AG10803 (cell line): Measurements from ENCODE around the gene CDK15.

Experiments
- DNase-seq: peaks from one replicate; pipeline ENCODE4 v3.0.0; 2010; ENCODE audit warnings: low read depth
- H3K4me3 ChIP-seq: 2 replicates; pipeline ENCODE4 v1.5.1; 2011; ENCODE audit warnings: mild to moderate bottlenecking, low read length, control low read depth
- CTCF ChIP-seq: conservative IDR thresholded peaks from 2 replicates; pipeline ENCODE4 v1.5.1; 2011; ENCODE audit warnings: mild to moderate bottlenecking, low read length, control low read depth, inconsistent platforms

The CDK15 gene

DNA sequence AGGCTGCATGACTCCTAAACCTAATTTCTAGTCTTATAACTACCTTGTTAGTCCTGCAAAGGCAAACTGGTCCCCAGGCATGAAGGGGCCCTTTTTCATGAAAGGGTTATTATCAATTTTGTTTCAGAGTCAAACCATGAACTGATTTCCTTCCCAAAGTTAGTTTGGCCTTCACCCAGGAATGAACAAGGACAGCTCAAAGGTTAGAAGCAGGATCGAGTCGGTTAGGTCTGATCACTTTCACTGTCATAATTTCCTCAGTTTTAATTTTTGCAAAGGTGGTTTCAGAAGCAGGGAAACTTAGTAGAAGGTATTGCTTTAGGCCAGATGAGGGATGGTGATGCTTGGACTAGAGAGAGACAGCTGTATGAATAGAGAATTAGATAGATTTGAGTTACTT, 16.9 kb upstream of the CDK15 start:
- TF ChIP-seq CTCF: no peak
- no peak for DNase-seq
- H3K4me3 ChIP-seq: no peak overlapping the region

GRCh38 chr2:201790291-201790690, 16.0 kb upstream of the CDK15 start:
- DNase-seq: no peak
- no peak overlapping the region for H3K4me3 ChIP-seq
- TF ChIP-seq CTCF: no peak

DNA sequence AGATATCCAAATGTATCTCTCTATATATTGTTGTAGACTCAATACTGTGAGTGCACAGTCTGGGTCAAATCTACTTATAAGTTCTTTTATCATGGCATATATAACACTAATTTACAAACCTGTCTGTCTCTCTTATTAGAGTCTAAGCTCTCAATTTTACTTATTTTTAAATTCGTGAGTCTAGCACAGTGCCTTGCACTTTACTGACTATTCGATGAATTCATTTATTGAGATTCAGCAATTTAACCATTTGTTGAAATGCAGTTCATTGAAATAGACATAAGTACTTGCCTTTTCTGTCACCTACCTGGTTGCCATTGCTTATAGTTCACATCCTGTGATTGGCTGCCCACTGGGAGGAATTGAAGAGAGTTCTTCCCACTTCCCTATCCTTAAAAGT, 15.3 kb upstream of the CDK15 start:
- TF ChIP-seq CTCF: no peak
- DNase-seq: no peak
- H3K4me3 ChIP-seq: no peak overlapping the region

DNA sequence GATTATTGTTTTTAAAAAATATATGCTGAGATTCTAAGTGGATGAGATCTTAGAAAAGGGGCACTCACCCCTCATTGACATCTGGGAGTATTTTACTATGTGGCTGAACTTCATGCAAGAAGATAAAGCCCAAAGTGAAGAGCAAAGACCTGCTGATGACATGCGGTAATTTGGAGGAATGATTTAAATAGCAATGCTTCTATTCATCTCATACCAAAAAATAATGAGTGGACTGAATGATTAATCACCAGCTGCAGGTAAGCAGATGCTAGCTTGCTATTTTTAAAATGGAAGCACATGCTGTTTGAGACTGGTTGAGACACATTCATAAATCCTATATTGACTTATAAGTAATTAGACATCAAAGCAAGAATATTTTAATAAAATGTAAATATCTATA, 12.7 kb upstream of the CDK15 start:
- no peak overlapping the region for H3K4me3 ChIP-seq
- TF ChIP-seq CTCF: no peak
- DNase-seq: peak; percentile 68

- DNase-seq: peak; percentile 78
- no peak overlapping the region for H3K4me3 ChIP-seq
- no peak for TF ChIP-seq CTCF
Observed at GRCh38 chr2:201794294-201794693, 12.0 kb upstream of the CDK15 start.

GRCh38 chr2:201795607-201796477, 10.5 kb upstream of the CDK15 start:
- peak; percentile 68 for DNase-seq
- no peak overlapping the region for H3K4me3 ChIP-seq
- TF ChIP-seq CTCF: peak; percentile 90

DNA sequence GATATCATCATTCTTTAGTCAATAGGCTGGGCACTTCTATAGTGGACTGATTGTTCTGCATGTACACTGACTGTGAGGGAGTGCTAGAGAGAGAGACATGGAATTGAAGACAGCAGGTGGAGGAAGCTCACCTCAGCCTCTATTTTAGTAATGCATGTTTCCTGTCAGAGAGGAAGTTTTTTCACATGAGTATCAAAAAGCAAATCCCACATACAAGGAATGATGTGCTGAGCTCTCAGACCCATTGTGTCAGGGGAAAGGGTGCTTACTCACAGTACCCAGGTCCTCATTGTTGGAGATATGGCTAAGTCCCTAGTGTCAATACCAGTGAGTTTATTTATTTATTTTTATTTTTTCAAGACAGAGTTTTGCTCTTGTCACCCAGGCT, 9.9 kb upstream of the CDK15 start:
- no peak for TF ChIP-seq CTCF
- H3K4me3 ChIP-seq: no peak overlapping the region
- no peak for DNase-seq
